Cardiac septum (tissue), 1 donor: ENCODE results near the gene NLRC5. TPM values are rescaled to one million over a fixed set of nuclear protein-coding genes. Genes with fewer than 3 reads are reported as not detected.
"Not testable (repeated sequence)": the region's sequence is repeated elsewhere in the genome, so short reads cannot be mapped to it uniquely, and the experiment has no call there.

Source experiments
- DNase-seq: peaks from one replicate; pipeline ENCODE4 v3.0.0-alpha.2; 2020; ENCODE audit warnings: low spot score
- intact Hi-C: fragments of 100-400 bp; cut with DNase I; formaldehyde crosslinking; loops from one replicate; pipeline ENCODE4 v1.14.0; 2022
- total RNA-seq: library from RNA; stranded (reverse); fragmentation: NEBNext Ultra II Directional; extraction: Animal tissue kit (Norgen Biotek cat#: 25700); gene quantifications from one replicate; pipeline ENCODE4 v1.2.1, GENCODE V29; 2021
- donor health status: DM: no; HTN: no; CAD: no.

Gene NLRC5
- total RNA-seq, 1 donor from 2014 or later = 12.7 TPM

DNA sequence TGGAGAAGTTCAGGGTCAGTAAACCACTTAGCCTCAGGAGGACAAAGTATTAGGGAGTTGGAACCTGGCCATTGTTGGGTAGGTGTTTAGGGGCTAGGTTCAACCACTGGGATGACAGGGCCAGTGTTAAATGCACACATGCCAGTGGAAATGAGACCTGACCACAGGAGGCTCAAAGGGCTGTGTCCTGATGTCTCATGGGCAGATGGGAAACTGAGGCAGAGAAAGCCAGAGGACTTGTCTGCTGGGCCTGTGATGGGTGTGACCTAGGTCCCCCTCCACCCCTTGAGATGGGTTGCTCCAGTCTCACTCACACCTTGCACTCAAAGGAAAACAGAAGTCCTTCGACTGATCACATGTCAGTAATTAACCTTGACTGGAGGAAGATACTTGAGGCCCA, 119.1 kb downstream of the NLRC5 start:
- no peak for DNase-seq
- intact Hi-C loops = no loop called here

DNA sequence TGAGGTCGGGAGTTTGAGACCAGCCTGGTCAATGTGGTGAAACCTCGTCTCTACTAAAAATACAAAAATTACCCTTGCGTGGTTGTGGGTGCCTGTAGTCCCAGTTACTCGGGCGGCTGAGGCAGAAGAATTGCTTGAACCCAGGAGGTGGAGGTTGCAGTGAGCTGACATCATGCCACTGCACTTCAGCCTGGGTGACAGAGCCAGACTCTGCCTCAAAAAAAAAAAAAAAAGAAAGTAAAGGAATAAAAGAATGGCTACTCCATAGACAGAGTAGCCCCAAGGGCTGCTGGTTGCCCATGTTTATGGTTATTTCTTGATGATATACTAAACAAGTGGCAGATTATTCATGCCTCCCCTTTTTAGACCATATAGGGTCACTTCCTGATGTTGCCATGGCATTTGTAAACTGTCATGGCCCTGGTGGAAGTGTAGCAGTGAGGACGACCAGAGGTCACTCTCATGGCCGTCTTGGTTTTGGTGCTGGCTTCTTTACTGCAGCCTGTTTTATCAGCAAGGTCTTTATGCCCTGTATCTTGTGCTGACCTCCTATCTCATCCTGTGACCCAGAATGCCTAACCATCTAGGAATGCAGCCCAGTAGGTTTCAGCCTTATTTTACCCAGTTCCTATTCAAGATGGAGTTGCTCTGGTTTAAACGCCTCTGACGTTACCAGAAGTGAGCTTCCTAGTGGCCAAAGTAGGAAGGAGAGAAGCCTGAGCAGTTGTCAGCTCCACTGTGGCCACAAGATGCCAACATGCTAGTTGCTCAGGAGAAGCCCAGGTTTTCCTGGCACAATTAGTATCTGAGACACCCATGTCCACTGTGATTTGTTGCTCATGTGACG, 120.1 kb downstream of the NLRC5 start:
- DNase-seq, intact Hi-C loops: not testable (repeated sequence)

DNA sequence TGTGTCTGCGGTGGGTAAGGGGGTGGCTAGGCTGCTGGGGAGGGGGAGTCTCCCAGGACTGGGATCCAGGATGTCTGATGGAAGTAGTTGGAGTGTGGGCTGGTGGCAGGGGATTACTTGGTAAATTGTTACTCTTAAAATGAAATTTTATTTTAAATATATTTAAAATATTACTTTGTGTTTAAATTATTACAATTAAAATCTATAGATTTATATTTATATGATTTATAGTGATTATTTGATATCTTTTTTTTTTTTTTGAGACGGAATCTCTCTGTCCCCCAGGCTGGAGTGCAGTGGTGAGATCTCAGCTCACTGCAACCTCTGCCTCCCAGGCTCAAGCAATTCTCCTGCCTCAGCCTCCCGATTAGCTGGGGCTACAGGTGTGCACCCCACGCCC, 121.6 kb downstream of the NLRC5 start:
- no peak for DNase-seq
- intact Hi-C loops = no loop called here

DNA sequence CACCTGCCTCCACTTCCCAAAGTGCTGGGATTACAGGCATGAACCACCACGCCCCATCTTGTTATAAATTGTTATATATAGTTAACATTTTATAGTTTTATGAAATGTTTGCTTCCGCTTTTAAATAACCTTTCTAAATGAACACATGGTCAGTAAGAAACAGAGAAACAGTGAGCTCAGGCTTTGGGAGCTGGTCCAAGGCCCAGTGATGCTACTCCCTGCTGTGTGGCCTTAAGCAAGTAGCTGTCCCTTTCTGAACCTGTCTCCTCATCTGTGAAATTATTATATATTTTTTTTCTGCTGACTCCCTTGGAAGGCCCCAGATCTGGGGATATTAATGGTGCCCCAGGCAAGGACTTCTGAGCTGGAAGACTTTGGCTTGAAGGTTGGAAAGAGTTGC, 122.1 kb downstream of the NLRC5 start:
- intact Hi-C loops = no loop called here
- no peak for DNase-seq

DNA sequence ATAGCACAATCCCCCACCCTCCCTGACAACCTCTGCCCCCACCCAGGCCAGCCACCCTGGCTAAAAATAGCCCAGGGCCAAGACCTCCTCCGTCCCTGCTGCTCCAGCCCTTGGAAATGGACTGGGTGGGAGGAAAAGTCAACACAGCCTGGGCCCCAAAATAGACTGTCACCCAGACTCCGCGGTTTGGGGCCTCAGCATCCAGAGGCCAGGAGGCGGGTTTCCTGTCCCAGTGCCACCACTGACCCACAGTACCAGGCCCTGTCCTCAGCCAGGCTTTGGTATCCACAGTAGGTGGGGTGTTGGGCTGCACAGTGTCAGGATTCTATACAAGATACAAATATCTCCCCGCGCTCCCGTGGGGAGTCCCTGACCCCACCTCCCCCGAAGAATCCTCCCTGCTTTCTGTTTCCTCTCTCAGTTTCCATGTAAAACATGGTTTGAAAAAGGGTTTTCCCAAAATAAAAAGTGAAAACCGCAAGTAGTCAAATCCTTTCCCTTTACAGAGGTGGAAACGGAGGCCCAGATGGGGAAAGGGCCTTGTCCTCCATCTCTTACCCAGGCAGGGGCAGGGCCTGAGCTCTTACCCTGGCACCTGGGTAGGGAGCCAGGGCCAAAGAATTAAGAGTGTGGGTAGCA, 123.2 kb downstream of the NLRC5 start:
- DNase-seq = no peak
- intact Hi-C loops = no loop called here

DNA sequence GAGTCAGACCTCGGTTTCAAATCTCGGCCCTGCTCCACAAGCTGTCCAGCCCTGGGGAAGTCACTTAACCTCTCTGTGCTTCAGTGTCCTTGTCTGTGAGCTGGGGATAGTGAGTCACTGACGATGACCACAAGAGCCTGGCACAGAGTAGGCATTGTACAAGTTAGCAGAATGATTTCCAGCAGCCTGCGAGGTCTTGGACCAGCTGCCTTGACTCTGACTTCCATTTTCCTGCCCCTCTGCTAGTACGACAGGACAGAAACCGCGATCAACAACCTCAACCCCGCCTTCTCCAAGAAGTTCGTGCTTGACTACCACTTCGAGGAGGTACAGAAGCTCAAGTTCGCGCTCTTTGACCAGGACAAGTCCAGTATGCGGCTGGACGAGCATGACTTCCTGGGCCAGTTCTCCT, 123.7 kb downstream of the NLRC5 start:
- intact Hi-C loops = no loop called here
- DNase-seq = no peak

DNA sequence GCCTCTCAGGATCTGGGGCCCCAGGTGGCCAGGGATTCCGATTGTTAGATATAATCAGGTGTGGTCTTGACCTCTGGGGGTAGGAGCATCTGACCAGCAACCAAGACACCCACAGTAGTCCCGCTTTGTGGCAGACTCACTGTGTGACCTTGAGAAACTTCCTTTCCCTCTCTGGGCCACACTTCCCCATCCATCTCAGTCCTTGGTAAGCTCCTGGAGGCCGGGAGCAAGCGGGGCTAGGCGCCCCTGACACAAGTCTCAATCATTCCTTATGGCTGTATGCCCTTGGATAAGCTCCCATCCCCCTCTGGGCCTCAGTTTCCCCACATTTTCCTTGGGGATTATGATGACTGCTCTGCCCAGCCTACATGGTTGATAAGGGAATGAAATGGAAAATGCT, 124.3 kb downstream of the NLRC5 start:
- intact Hi-C loops = no loop called here
- DNase-seq = no peak

DNA sequence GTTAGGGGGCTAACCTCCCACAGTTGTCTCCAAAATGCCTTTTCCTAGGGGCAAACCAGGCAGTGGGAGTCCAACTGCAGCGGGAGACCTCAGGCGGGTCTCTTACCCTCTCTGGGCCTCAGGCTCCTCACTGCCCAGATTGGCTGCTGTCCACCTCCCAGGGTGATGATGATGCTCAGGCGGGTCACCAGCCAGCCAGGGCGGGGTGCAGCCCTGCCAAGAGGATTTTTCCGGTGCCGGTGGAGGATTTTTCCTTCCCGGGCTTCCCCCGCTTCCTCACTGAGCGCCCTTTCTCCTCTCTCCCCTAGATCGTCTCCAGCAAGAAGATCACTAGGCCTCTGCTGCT, 125.8 kb downstream of the NLRC5 start:
- no peak for DNase-seq
- intact Hi-C loops = no loop called here

DNA sequence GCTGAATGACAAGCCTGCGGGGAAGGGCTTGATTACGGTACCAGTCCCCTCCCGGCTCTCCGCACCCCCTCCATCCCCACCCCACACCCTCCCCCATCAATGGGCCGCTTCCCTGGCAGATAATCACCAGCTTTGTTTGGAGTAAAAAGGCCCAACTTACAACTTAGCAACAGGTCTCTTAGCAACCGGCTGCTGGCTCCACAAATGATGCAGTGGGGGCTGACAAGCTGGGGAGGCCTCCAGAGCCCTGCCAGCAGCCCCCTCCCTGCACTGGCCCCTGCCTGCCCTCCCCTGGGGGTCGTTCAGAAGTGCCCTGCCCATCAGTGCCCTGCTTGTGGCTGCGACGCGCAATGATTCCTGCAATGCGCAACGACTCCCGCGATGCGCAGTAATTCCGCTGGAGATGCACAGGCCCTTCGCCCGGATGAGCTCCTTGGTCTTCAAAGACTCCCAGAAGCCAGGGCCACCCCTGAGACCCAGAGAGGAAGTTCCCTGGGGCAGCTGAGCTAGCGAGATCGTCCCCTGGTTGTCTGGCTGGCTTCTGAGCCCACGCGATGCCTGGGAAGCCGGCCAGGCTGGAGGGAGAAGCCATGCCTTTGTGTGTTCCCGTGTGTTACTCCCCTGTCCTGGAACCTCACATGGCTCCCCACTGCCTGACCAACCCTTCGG, 126.3 kb downstream of the NLRC5 start:
- intact Hi-C loops = no loop called here
- peak; percentile 80 for DNase-seq

DNA sequence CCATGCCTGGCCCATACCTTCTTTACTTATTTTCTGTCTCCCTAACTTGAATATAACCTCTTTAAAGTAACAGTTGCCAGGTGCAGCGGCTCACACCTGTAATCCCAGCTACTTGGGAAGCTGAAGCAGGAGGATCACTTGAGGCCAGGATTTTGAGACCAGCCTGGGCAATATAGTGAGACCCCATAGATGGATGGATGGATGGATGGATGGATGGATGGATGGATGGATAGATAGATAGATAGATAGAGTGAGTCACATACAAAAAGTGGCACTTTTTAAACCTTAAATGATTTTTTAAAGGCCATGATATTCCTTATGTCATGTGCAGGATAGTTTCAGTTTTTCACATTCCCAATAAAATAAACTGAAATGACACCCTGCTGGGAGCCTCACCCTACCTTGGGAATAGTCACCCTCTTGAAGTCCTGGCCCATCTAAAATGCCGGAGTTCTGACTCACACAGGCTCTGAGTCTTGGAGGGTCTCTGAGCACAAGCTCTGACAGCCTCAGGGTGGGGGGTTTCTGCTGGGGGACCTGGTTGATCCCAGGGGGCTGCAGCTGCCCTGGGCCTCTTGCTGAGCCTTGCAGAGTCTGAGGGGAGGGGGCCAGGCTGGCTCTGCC, 129.2 kb downstream of the NLRC5 start:
- intact Hi-C loops = no loop called here
- DNase-seq = no peak

DNA sequence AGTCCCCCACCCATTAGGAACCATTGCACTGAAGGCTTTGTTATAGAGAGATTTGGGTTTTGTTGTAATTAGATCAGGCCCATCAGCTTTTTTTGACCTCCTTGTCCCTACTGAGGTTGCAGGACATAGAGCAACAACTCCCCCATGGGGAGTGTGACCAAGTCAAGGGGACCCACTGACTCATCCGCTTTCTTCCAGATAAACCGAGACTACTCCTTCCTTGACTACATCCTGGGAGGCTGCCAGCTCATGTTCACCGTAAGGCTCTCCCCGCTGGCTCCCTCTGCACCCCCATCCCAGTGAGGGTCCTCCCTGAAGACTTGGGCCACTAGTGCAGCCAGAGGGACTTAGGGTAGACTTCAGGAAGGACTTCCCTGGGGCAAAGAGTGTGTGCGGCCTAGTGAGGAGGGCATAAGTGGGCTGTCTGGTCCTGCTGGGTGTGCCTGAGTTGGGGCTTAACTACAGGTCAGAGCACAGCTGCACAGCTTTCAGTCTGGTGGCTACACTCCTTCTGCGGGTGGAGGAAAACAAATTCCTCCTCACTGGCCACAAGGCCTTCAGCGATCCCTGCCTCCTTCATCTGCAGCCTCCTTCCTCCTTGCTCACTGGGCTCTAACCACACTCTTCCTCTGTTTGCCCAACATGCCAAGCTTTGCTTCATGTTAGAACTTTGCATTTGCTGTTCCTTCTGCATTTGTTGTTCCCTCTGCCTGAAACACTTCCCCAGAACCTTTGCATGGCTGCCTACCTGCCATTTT, 134.0 kb downstream of the NLRC5 start:
- intact Hi-C loops = no loop called here
- DNase-seq = no peak

DNA sequence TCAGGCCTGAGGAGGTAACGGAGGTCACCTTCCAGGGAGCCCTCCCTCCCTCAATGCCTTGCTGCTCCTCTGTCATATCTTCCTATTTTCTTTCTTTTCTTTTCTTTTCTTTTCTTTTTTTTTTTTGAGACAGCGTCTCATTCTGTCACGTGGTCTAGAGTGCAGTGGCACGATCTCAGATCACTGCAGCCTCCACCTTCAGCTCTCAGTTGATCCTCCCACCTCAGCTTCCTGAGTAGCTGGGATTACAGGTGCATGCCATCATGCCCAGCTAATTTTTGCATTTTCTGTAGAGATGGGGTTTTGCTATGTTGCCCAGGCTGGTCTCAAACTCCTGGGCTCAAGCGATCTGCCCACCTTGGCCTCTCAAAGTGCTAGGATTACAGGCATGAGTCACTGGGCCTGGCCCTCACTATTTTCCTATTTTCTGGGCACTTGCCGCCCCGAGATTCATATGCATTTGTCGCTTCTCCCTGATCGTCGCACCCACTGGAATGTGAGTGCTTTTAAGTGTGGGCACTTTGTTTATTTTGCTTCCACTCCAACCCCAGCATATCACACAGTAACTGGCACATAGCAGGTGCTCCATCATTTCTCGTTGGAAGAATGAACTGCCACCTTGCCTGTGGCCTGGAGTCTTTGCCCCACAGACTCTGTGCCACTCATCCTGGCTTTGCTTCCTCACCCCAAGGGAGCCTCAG, 134.8 kb downstream of the NLRC5 start:
- intact Hi-C loops = no loop called here

DNA sequence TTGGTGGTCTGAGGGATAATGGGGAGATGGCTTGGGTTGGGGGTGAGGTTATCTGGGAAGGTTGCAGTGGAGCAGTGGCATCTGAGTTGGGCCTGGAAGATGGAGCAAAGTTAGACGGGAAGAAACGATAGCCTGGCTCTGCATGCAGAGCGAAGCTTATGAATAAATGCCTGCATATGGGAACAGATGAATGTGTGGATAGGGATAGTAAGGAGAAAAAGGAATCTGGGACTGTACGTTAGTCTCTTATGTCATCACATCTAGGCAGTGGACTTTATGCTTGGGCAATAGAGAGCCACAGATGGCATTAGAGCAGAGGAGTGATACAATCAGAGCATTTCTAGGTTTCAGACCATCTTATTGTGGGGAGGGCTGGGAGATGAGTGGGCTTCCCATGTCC, 136.0 kb downstream of the NLRC5 start:
- no peak for DNase-seq
- intact Hi-C loops = no loop called here

More for the DNA sequence above, 134.8 kb downstream of the NLRC5 start:
- DNase-seq = no peak

DNA sequence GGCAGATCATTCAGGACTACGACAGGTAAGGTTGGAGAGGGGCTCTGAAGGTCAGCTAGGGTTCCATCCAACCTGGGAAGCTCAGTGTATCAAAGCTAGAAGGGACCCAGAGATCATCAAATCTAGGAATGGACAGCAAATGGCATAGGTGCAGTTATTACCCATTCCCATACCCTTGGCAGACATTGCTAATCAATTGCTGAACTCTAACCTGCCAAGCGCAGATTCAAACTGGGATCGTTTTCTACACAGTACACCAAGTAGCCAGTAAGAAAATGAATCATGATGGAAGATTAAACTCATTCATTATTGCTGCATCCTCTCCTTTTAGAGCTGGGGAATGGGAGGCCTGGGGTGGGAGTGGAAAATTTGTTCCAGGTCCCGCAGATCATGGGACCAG, 136.6 kb downstream of the NLRC5 start:
- no peak for DNase-seq
- intact Hi-C loops = no loop called here

DNA sequence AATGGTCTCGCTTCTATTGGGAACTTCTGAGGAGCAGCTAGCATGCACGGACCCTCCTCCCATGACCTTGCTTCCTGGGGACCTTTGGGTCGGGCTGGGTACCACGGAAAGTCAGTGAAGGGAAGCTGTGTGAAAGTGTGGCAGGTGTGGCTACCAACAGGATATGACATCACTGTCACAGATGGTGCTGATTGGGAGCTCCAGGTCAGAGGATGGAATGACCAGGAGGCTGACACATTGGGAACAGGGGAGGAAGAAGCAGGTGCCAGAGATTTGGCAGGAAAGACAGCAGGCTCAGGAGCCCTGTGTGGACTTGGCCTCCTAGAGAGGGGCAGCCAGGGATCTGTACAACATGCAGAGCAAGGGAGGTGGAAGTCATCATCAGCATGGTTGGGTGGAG, 137.1 kb downstream of the NLRC5 start:
- no peak for DNase-seq
- intact Hi-C loops = no loop called here

DNA sequence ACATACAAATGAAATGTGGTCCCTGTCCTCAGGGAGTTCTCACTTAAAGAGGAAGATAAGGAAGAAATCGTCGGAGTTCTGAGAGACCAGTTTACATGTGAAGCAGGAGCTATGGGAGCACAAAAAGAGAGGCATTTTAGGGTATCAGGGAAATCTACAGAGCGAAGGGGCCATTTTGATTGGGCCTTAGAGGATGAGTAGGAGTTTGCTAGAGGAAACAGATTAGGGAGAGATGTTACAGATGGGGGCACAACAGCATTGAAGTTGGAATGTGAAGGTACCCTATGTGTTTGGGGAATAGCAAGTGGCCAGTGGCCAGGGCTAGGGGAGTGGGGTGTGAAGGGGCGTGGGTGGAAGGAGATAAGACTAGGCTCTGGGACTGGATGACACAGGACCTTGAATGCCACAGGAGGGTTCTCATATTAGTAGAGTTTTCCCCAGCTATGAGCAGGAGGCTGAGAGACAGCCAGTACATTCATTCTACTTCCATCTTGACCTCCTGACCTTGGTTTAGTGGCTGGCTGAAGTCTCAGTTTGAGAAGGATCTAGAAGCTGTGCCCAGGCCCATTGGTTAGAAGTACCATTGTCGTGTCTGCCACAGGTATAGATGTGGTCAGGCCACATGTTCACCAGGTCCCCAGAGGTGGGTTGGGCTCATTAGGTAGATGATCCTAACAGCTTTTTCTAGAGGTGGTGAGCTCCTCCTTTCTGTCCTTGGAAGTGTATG, 137.8 kb downstream of the NLRC5 start:
- no peak for DNase-seq
- intact Hi-C loops = no loop called here

DNA sequence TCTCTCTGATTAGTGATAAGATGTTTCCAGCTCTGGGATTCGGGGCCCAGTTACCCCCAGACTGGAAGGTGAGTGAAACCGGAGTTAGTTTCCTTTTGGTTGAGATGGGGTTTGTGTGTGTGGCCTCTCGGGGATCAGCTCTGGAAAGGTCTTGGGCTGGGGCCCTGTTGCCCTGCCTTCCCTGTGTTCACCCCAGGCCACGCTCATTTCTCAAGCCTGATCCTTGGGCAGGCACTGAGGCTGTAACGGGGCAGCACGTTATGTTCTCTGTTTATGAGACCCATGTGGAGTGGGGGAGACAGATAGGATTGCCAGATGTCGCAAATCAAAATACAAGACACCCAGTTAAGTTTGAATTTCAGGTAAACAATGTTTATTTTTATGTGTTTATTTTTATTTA, 138.5 kb downstream of the NLRC5 start:
- intact Hi-C loops = no loop called here
- DNase-seq = no peak

DNA sequence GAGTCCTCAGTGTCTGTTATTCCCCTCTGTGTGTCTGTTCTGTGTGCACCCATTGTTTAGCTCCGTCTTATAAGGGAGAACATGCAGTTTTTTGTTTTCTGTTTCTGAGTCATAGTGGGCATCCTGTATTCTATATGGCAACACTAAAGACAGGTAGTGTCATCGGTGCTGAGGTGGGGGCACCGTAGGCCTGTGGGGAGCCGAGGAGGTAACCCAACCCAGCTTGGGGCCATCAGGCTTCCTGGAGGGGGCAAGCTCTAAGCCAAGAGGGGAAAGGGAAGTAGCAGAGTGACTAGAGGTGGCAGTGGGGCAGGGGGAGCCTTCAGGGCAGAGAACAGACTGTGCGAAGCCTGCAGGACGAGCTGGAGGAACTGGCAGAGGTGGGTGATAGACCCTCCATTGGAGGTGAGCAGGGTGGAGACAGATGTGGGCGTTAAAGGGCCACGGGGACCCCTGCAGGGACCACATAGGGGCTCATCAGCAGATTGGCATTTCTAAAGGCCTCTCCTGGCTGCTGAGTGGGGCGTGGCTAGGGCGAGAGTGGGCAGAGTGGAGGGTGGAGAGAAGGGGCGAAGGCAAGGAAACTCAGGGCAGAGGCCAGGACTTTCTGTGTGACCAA, 139.5 kb downstream of the NLRC5 start:
- no peak for DNase-seq
- intact Hi-C loops = no loop called here
